HepG2 (cell line): ENCODE results near the gene METTL22. TPM values are rescaled to one million over a fixed set of nuclear protein-coding genes. Genes with fewer than 3 reads are reported as not detected.

ENCODE experiments used
- ATM ChIP-seq: fragments of 450-650 bp; IDR thresholded peaks from 2 replicates; pipeline ENCODE4 v1.7.1; 2017; ENCODE audit warnings: mild to moderate bottlenecking, borderline replicate concordance
- CBX5 ChIP-seq: sonication (generic); formaldehyde crosslinking; IDR thresholded peaks from 2 replicates; pipeline ENCODE4 v1.4.0; 2020; ENCODE audit warnings: missing genetic modification reagents, borderline replicate concordance
- FOXO4 ChIP-seq: sonication (generic); formaldehyde crosslinking; conservative IDR thresholded peaks from 2 replicates; pipeline ENCODE4 v1.8.1; 2023; ENCODE audit warnings: missing genetic modification reagents
- NR2C2 ChIP-seq: sonication (generic); formaldehyde crosslinking; IDR thresholded peaks from 2 replicates; pipeline ENCODE4 v1.4.0; 2020; ENCODE audit warnings: missing genetic modification reagents, mild to moderate bottlenecking, moderate library complexity, borderline replicate concordance
- REL ChIP-seq: sonication (generic); formaldehyde crosslinking; conservative IDR thresholded peaks from 2 replicates; pipeline ENCODE4 v1.8.0; 2022; ENCODE audit warnings: mild to moderate bottlenecking, missing genetic modification reagents, moderate library complexity
- SKI ChIP-seq: fragments of 450-650 bp; IDR thresholded peaks from one replicate; pipeline ENCODE4 v1.6.1; 2018; ENCODE audit warnings: mild to moderate bottlenecking; ENCODE audit not compliant: partially characterized antibody
- ZFY ChIP-seq: sonication (generic); formaldehyde crosslinking; IDR thresholded peaks from 2 replicates; pipeline ENCODE4 v1.4.0; 2020; ENCODE audit warnings: missing genetic modification reagents
- ZFYVE20 ChIP-seq: sonication (generic); formaldehyde crosslinking; IDR thresholded peaks from 2 replicates; pipeline ENCODE4 v1.8.0; 2023; ENCODE audit warnings: low read depth, mild to moderate bottlenecking, moderate library complexity, missing genetic modification reagents, borderline replicate concordance
- ZMYM2 ChIP-seq: sonication (generic); formaldehyde crosslinking; IDR thresholded peaks from 2 replicates; pipeline ENCODE4 v1.8.0; 2022; ENCODE audit warnings: mild to moderate bottlenecking, missing genetic modification reagents
- ZNF333 ChIP-seq: sonication (generic); formaldehyde crosslinking; IDR thresholded peaks from 2 replicates; pipeline ENCODE4 v1.4.0; 2020; ENCODE audit warnings: mild to moderate bottlenecking, missing genetic modification reagents, borderline replicate concordance
- ZNF441 ChIP-seq: sonication (generic); formaldehyde crosslinking; IDR thresholded peaks from 2 replicates; pipeline ENCODE4 v1.7.0; 2021; ENCODE audit warnings: missing genetic modification reagents, borderline replicate concordance
- ZNF496 ChIP-seq: sonication (generic); formaldehyde crosslinking; IDR thresholded peaks from 2 replicates; pipeline ENCODE4 v1.8.1; 2023; ENCODE audit warnings: mild to moderate bottlenecking, moderate library complexity, missing genetic modification reagents; ENCODE audit not compliant: insufficient replicate concordance
- ZNF576 ChIP-seq: sonication (generic); formaldehyde crosslinking; IDR thresholded peaks from 2 replicates; pipeline ENCODE4 v1.4.0; 2020; ENCODE audit warnings: mild to moderate bottlenecking, missing genetic modification reagents
- ZNF772 ChIP-seq: sonication (generic); formaldehyde crosslinking; IDR thresholded peaks from 2 replicates; pipeline ENCODE4 v1.5.0; 2020; ENCODE audit warnings: mild to moderate bottlenecking, missing genetic modification reagents
- polyA plus RNA-seq, 8 experiments: library from polyadenylated mRNA; depleted of rRNA in 3 of 8; stranded (reverse) in 7 of 8; unstranded in 1 of 8; fragments of >200 nt; fragmentation: Illumina TruSeq in 4 of 8; extraction: Trizol in 4 of 8; gene quantifications; 2 replicates each; pipeline versions ENCODE4 v1.2.1 to v1.2.3, GENCODE V29; 2011 to 2016; ENCODE audit warnings: low read depth in 4 of 8, missing spikeins in 1 of 8, mixed read lengths in 1 of 8; ENCODE audit not compliant: insufficient read depth in 1 of 8
- total RNA-seq, 5 experiments: library from RNA; depleted of rRNA; stranded (reverse); fragments of >200 nt; fragmentation: Illumina TruSeq; extraction: Trizol; gene quantifications; 2 replicates each; pipeline ENCODE4 v1.2.3, GENCODE V29; 2016; ENCODE audit warnings: low read depth in 1 of 5
- TF ChIP-seq, protein P1 (sequence below): IDR thresholded peaks from 2 replicates; pipeline ENCODE4 v1.6.1; 2016; ENCODE audit warnings: missing compliant biosample characterization, missing genetic modification reagents, borderline replicate concordance
- TF ChIP-seq, protein P2 (sequence below): sonication (generic); formaldehyde crosslinking; conservative IDR thresholded peaks from 2 replicates; pipeline ENCODE4 v1.4.0; 2020; ENCODE audit warnings: missing genetic modification reagents
- TF ChIP-seq, protein P3 (sequence below), 2 experiments: sonication (generic) in 1 of 2; formaldehyde crosslinking in 1 of 2; IDR thresholded peaks; 2 replicates each; pipeline versions ENCODE4 v1.6.1 to v1.9.0; 2014 to 2022; ENCODE audit warnings: antibody characterized with exemption in 1 of 2, borderline replicate concordance in 1 of 2, inconsistent platforms in 1 of 2, low read depth in 1 of 2, missing genetic modification reagents in 1 of 2

The METTL22 gene
- total and polyA plus RNA-seq, 2 of the 13 experiments (the other 11 are each of a cell fraction or from before 2014, with no cell fraction given) = 36.2 to 94.8 TPM

- TF ChIP-seq, protein P1, sequence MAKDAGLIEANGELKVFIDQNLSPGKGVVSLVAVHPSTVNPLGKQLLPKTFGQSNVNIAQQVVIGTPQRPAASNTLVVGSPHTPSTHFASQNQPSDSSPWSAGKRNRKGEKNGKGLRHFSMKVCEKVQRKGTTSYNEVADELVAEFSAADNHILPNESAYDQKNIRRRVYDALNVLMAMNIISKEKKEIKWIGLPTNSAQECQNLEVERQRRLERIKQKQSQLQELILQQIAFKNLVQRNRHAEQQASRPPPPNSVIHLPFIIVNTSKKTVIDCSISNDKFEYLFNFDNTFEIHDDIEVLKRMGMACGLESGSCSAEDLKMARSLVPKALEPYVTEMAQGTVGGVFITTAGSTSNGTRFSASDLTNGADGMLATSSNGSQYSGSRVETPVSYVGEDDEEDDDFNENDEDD (CRISPR knock-in tag) = peak; percentile 77
- TF ChIP-seq ZNF772 = no peak; the same call in none of the 2 replicates
- TF ChIP-seq ZNF441 = peak; percentile 90; the same call in 1 of the 2 replicates
- TF ChIP-seq ZNF333 (CRISPR knock-in tag) = no peak
- TF ChIP-seq ATM = no peak
- no peak for TF ChIP-seq REL (CRISPR knock-in tag)
- TF ChIP-seq SKI = peak; percentile 44
- TF ChIP-seq NR2C2 = no peak
- no peak for TF ChIP-seq ZFYVE20 (CRISPR knock-in tag)
- TF ChIP-seq ZMYM2 = 0 out of 2 replicates have a peak, but pooled peaks have one; percentile 4
- TF ChIP-seq CBX5 (CRISPR knock-in tag) = no peak
- no peak for TF ChIP-seq FOXO4 (CRISPR knock-in tag)
- no peak for TF ChIP-seq ZNF496
- TF ChIP-seq ZNF576 = no peak
- peak; percentile 98 for TF ChIP-seq ZFY
- TF ChIP-seq, protein P2, sequence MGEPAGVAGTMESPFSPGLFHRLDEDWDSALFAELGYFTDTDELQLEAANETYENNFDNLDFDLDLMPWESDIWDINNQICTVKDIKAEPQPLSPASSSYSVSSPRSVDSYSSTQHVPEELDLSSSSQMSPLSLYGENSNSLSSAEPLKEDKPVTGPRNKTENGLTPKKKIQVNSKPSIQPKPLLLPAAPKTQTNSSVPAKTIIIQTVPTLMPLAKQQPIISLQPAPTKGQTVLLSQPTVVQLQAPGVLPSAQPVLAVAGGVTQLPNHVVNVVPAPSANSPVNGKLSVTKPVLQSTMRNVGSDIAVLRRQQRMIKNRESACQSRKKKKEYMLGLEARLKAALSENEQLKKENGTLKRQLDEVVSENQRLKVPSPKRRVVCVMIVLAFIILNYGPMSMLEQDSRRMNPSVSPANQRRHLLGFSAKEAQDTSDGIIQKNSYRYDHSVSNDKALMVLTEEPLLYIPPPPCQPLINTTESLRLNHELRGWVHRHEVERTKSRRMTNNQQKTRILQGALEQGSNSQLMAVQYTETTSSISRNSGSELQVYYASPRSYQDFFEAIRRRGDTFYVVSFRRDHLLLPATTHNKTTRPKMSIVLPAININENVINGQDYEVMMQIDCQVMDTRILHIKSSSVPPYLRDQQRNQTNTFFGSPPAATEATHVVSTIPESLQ (CRISPR knock-in tag) = peak; percentile 94
- TF ChIP-seq, protein P3, sequence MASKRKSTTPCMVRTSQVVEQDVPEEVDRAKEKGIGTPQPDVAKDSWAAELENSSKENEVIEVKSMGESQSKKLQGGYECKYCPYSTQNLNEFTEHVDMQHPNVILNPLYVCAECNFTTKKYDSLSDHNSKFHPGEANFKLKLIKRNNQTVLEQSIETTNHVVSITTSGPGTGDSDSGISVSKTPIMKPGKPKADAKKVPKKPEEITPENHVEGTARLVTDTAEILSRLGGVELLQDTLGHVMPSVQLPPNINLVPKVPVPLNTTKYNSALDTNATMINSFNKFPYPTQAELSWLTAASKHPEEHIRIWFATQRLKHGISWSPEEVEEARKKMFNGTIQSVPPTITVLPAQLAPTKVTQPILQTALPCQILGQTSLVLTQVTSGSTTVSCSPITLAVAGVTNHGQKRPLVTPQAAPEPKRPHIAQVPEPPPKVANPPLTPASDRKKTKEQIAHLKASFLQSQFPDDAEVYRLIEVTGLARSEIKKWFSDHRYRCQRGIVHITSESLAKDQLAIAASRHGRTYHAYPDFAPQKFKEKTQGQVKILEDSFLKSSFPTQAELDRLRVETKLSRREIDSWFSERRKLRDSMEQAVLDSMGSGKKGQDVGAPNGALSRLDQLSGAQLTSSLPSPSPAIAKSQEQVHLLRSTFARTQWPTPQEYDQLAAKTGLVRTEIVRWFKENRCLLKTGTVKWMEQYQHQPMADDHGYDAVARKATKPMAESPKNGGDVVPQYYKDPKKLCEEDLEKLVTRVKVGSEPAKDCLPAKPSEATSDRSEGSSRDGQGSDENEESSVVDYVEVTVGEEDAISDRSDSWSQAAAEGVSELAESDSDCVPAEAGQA (IDR thresholded peaks at IDR 0.05; ENCODE audit: low read depth) = no peak
- TF ChIP-seq, protein P3 (CRISPR knock-in tag; IDR thresholded peaks at IDR 0.05; ENCODE audit: borderline replicate concordance) = no peak
Measured at GRCh38 chr16:8621572-8622314, at the start of gene METTL22 (continued).
